SU-DHL-6 (cell line): ENCODE data around the gene GKAP1.
"Not testable (repeated sequence)": the region's sequence is repeated elsewhere in the genome, so short reads cannot be mapped to it uniquely, and the experiment has no call there.

ENCODE experiments used
- H2AFZ ChIP-seq: fragments of 200-600 bp; sonication (generic); 2 replicates; pipeline ENCODE4 v1.6.1; 2014; ENCODE audit warnings: low read depth, mild to moderate bottlenecking, moderate library complexity, mixed read lengths, antibody characterized with exemption, low read length; ENCODE audit not compliant: severe bottlenecking
- H3F3A ChIP-seq: fragments of 200-600 bp; shearing (Covaris generic); 2 replicates; pipeline ENCODE4 v1.6.0; 2016; ENCODE audit warnings: antibody characterized with exemption, mild to moderate bottlenecking; ENCODE audit not compliant: insufficient read depth
- H3K27ac ChIP-seq: fragments of 200-600 bp; sonication (generic); 2 replicates; pipeline ENCODE4 v1.5.1; 2016; ENCODE audit warnings: low read depth, mild to moderate bottlenecking, low read length, moderate library complexity, mixed read lengths
- H3K27me3 ChIP-seq: fragments of 200-600 bp; sonication (generic), shearing (Covaris generic); 2 replicates; pipeline ENCODE4 v1.6.0; 2014; ENCODE audit warnings: mild to moderate bottlenecking, low read length
- H3K36me3 ChIP-seq: fragments of 200-600 bp; sonication (generic); 2 replicates; pipeline ENCODE4 v1.6.1; 2014; ENCODE audit warnings: mild to moderate bottlenecking, low read length, mixed read lengths
- H3K4me2 ChIP-seq: fragments of 300-600, 200-600 bp; shearing (Covaris generic), sonication (generic); 2 replicates; pipeline ENCODE4 v1.6.0; 2014; ENCODE audit warnings: low read length, low read depth, mild to moderate bottlenecking; ENCODE audit not compliant: poor library complexity, severe bottlenecking
- H3K4me3 ChIP-seq: fragments of 200-600 bp; sonication (generic); 2 replicates; pipeline ENCODE4 v1.5.1; 2014; ENCODE audit warnings: antibody characterized with exemption, low read length, mild to moderate bottlenecking, mixed read lengths; ENCODE audit not compliant: insufficient read depth, poor library complexity, severe bottlenecking
- H3K79me2 ChIP-seq: fragments of 200-600 bp; sonication (generic); 2 replicates; pipeline ENCODE4 v1.6.1; 2014; ENCODE audit warnings: mild to moderate bottlenecking, low read length, moderate library complexity; ENCODE audit not compliant: insufficient read depth
- H3K9ac ChIP-seq: fragments of 200-600 bp; sonication (generic); 2 replicates; pipeline ENCODE4 v1.7.0; 2014; ENCODE audit warnings: mild to moderate bottlenecking, low read length
- H3K9me2 ChIP-seq: fragments of 200-600 bp; sonication (generic); replicated peaks from 2 replicates; pipeline ENCODE4 v1.6.1; 2014; ENCODE audit warnings: low read length; ENCODE audit not compliant: insufficient read depth
- H3K9me3 ChIP-seq: fragments of 200-600 bp; sonication (generic); 2 replicates; pipeline ENCODE4 v1.6.1; 2014; ENCODE audit warnings: low read length, mixed read lengths; ENCODE audit not compliant: insufficient read depth
- H4K20me1 ChIP-seq: fragments of 200-600 bp; sonication (generic); 2 replicates; pipeline ENCODE4 v1.6.1; 2014; ENCODE audit warnings: low read depth, mild to moderate bottlenecking, antibody characterized with exemption, low read length, moderate library complexity, mixed read lengths
- CTCF ChIP-seq: fragments of 200-600 bp; sonication (generic); IDR thresholded peaks from one replicate; pipeline ENCODE4 v1.5.1; 2017; ENCODE audit warnings: antibody characterized with exemption, mild to moderate bottlenecking, low read length, moderate library complexity; ENCODE audit not compliant: insufficient read depth, poor library complexity, severe bottlenecking
- EZH2phosphoT487 ChIP-seq: fragments of 200-600 bp; sonication (generic), shearing (Covaris generic); conservative IDR thresholded peaks from 2 replicates; pipeline ENCODE4 v1.6.1; 2018; ENCODE audit warnings: mild to moderate bottlenecking, antibody characterized with exemption, low read length, moderate library complexity, mixed read lengths

The GKAP1 gene

GRCh38 chr9:83809213-83809612, 8.4 kb downstream of the GKAP1 start:
- H3K4me3 ChIP-seq, H3K27ac ChIP-seq, H3K9ac ChIP-seq, H3K36me3 ChIP-seq, H2AFZ ChIP-seq, H3F3A ChIP-seq, H3K27me3 ChIP-seq, H4K20me1 ChIP-seq, H3K79me2 ChIP-seq, H3K9me2 ChIP-seq, H3K9me3 ChIP-seq, H3K4me2 ChIP-seq: not testable (repeated sequence)

GRCh38 chr9:83804454-83804853, 13.1 kb downstream of the GKAP1 start:
- H3K4me2 ChIP-seq, H2AFZ ChIP-seq: not testable (repeated sequence)

GRCh38 chr9:83803941-83804340, 13.6 kb downstream of the GKAP1 start:
- not testable (repeated sequence) for H3K36me3 ChIP-seq, H3K9me2 ChIP-seq, H3F3A ChIP-seq, H3K27me3 ChIP-seq, H3K9me3 ChIP-seq, H4K20me1 ChIP-seq, H3K79me2 ChIP-seq, H3K27ac ChIP-seq, H3K9ac ChIP-seq, H3K4me2 ChIP-seq, H3K4me3 ChIP-seq, H2AFZ ChIP-seq

More at GRCh38 chr9:83804454-83804853, 13.1 kb downstream of the GKAP1 start:
- not testable (repeated sequence) for H3K27me3 ChIP-seq, H3K9me3 ChIP-seq, H3K9ac ChIP-seq, H4K20me1 ChIP-seq, H3K9me2 ChIP-seq, H3K4me3 ChIP-seq, H3K79me2 ChIP-seq, H3K36me3 ChIP-seq, H3K27ac ChIP-seq, H3F3A ChIP-seq

- Histone ChIP-seq H3K79me2 (no peaks in the 10 kb centered on the region), H3F3A (no peaks in the 10 kb centered on the region), H4K20me1 (no peaks in the 10 kb centered on the region), H2AFZ (no peak overlapping the region), H3K4me3 (no peak overlapping the region), H3K27ac (no peak overlapping the region), H3K27me3 (no peaks in the 10 kb centered on the region), H3K9me2 (no peaks in the 10 kb centered on the region), H3K4me2 (no peak overlapping the region), H3K9me3 (no peaks in the 10 kb centered on the region), H3K36me3 (no peaks in the 10 kb centered on the region), H3K9ac (no peak overlapping the region)
- TF ChIP-seq EZH2phosphoT487, result no peak
- no peak for TF ChIP-seq CTCF
Measured at GRCh38 chr9:83800236-83801033, 17.1 kb downstream of the GKAP1 start.

GRCh38 chr9:83794051-83794450, 23.5 kb downstream of the GKAP1 start:
- H4K20me1 ChIP-seq, result no peaks in the 10 kb centered on the region
- TF ChIP-seq CTCF (no peak), EZH2phosphoT487 (no peak)
- H3K9ac ChIP-seq, result no peak overlapping the region
- no peaks in the 10 kb centered on the region for H3K9me2 ChIP-seq
- no peaks in the 10 kb centered on the region for H3K79me2 ChIP-seq
- no peaks in the 10 kb centered on the region for H3F3A ChIP-seq
- H3K27ac ChIP-seq, result no peak overlapping the region
- H3K27me3 ChIP-seq, result no peaks in the 10 kb centered on the region
- H3K9me3 ChIP-seq, result no peaks in the 10 kb centered on the region
- H3K36me3 ChIP-seq, result no peaks in the 10 kb centered on the region
- no peak overlapping the region for H3K4me3 ChIP-seq
- no peak overlapping the region for H2AFZ ChIP-seq
- no peak overlapping the region for H3K4me2 ChIP-seq
